Caco-2 (cell line): Measurements from ENCODE around the gene CFAP298. TPM values are rescaled to one million over a fixed set of nuclear protein-coding genes. Genes with fewer than 3 reads are reported as not detected.

Experiments used
- BruUV-seq: library from RNA; stranded (reverse); fragments of 400-500 nt; replicated peaks from 2 replicates; lab custom pipeline; 2021; lab: Mats Ljungman, UMichigan
- CTCF ChIA-PET: fragments of 300-600 bp; sonication (Branson Sonifier 250); formaldehyde crosslinking; loops from one replicate; lab custom pipeline; 2022; ENCODE audit warnings: antibody characterized with exemption; lab: Charles Lee
- POLR2A ChIA-PET: fragments of 300-600 bp; sonication (Branson Sonifier 250); formaldehyde crosslinking; loops from one replicate; lab custom pipeline; 2022; ENCODE audit warnings: antibody characterized with exemption; lab: Charles Lee
- DNase-seq, 2 experiments: peaks; one replicate each; pipeline versions ENCODE4 v3.0.0 to v3.0.0-alpha.2; 2020 to 2022
- H3K27me3 ChIP-seq: replicated peaks from 2 replicates; pipeline ENCODE4 v1.6.0; 2011; ENCODE audit warnings: low read length; ENCODE audit not compliant: control insufficient read depth, insufficient read depth
- H3K36me3 ChIP-seq: 2 replicates; pipeline ENCODE4 v1.5.1; 2011; ENCODE audit warnings: low read length; ENCODE audit not compliant: control insufficient read depth, insufficient read depth
- H3K4me1 ChIP-seq: fragments of 250-450 bp; sonication (Bioruptor Pico); 2 replicates; pipeline ENCODE4 v1.5.1; 2020; ENCODE audit warnings: mild to moderate bottlenecking
- H3K4me3 ChIP-seq: 2 replicates; pipeline ENCODE4 v1.5.1; 2011; ENCODE audit warnings: low read depth, mild to moderate bottlenecking, control low read depth, low read length
- H3K9me3 ChIP-seq: fragments of 250-450 bp; sonication (Bioruptor Pico); 2 replicates; pipeline ENCODE4 v1.5.1; 2020; ENCODE audit warnings: mild to moderate bottlenecking, moderate library complexity
- H3K27ac Mint-ChIP-seq: one replicate; pipeline ENCODE4 v1.8.0; 2022; ENCODE audit warnings: mixed read lengths; ENCODE audit not compliant: unreplicated experiment
- H3K27me3 Mint-ChIP-seq: one replicate; pipeline ENCODE4 v1.8.0; 2022; ENCODE audit warnings: mixed read lengths; ENCODE audit not compliant: insufficient read depth, unreplicated experiment
- H3K36me3 Mint-ChIP-seq: one replicate; pipeline ENCODE4 v1.8.0; 2022; ENCODE audit warnings: mild to moderate bottlenecking, mixed read lengths; ENCODE audit not compliant: insufficient read depth, unreplicated experiment
- H3K4me1 Mint-ChIP-seq: one replicate; pipeline ENCODE4 v1.8.0; 2022; ENCODE audit warnings: low read depth, mixed read lengths; ENCODE audit not compliant: unreplicated experiment
- H3K4me3 Mint-ChIP-seq: one replicate; pipeline ENCODE4 v1.8.0; 2022; ENCODE audit warnings: mild to moderate bottlenecking, moderate library complexity, mixed read lengths; ENCODE audit not compliant: unreplicated experiment
- H3K9me3 Mint-ChIP-seq: one replicate; pipeline ENCODE4 v1.8.0; 2022; ENCODE audit warnings: mixed read lengths; ENCODE audit not compliant: unreplicated experiment
- CTCF ChIP-seq, 2 experiments: fragments of 200-600 bp in 1 of 2; IDR thresholded peaks; 1 replicate in 1 of 2; 2 replicates in 1 of 2; pipeline versions ENCODE4 v1.5.1 to v1.8.0; 2011 to 2022; ENCODE audit warnings: antibody characterized with exemption in 1 of 2, control low read depth in 1 of 2, inconsistent platforms in 1 of 2, low read depth in 1 of 2, low read length in 1 of 2, mild to moderate bottlenecking in 1 of 2, moderate library complexity in 1 of 2; ENCODE audit not compliant: insufficient read depth in 1 of 2, severe bottlenecking in 1 of 2, unreplicated experiment in 1 of 2
- intact Hi-C: fragments of 100-400 bp; cut with micrococcal nuclease; formaldehyde crosslinking; loops from one replicate; pipeline ENCODE4 v1.10.0; 2022; ENCODE audit not compliant: unreplicated experiment
- total RNA-seq: library from RNA; stranded (reverse); gene quantifications from 2 replicates; pipeline ENCODE4 v1.2.3, GENCODE V29; 2022

Gene CFAP298
- total RNA-seq, 1 experiment from 2014 or later: 54.5 TPM

GRCh38 chr21:32587651-32588050 lies 24.5 kb downstream of the CFAP298 start:
- intact Hi-C loops: no loop called here
- POLR2A ChIA-PET: no interaction called here
- no peaks in the 10 kb centered on the region for H3K27me3 Mint-ChIP-seq
- TF ChIP-seq CTCF (IDR thresholded peaks at IDR 0.05; ENCODE audit: insufficient read depth in 1 of 2, low read depth in 1 of 2, low read length in 1 of 2, severe bottlenecking in 1 of 2, unreplicated experiment in 1 of 2): no peak
- peaks cover 1% of the 10 kb centered on the region for H3K4me1 Mint-ChIP-seq
- no TSS peak for BruUV-seq
- Histone ChIP-seq H3K4me3 (no peak overlapping the region), H3K27me3 (no peaks in the 10 kb centered on the region), H3K4me1 (peaks cover 24% of the 10 kb centered on the region), H3K36me3 (no peaks in the 10 kb centered on the region), H3K9me3 (no peaks in the 10 kb centered on the region)
- H3K27ac Mint-ChIP-seq: no peak overlapping the region
- no peak for DNase-seq
- CTCF ChIA-PET: interaction anchor here (1.0 kb wide), 2 partner anchors 13 to 18 kb away, joined by 3 to 7 read pairs; no protein-coding TSS in a partner anchor
- no peaks in the 10 kb centered on the region for H3K9me3 Mint-ChIP-seq
- no peak overlapping the region for H3K4me3 Mint-ChIP-seq
- H3K36me3 Mint-ChIP-seq: no peaks in the 10 kb centered on the region

- H3K9me3 ChIP-seq: no peaks in the 10 kb centered on the region
- TF ChIP-seq CTCF (IDR thresholded peaks at IDR 0.05; ENCODE audit: insufficient read depth in 1 of 2, low read depth in 1 of 2, low read length in 1 of 2, severe bottlenecking in 1 of 2, unreplicated experiment in 1 of 2): no peak
- no peaks in the 10 kb centered on the region for H3K4me1 Mint-ChIP-seq
- ChIA-PET CTCF (interaction anchor here (1.0 kb wide), 2 partner anchors 14 to 18 kb away, joined by 3 to 7 read pairs; no protein-coding TSS in a partner anchor), POLR2A (no interaction called here)
- BruUV-seq: no TSS peak
- intact Hi-C loops: no loop called here
- H3K36me3 ChIP-seq: no peaks in the 10 kb centered on the region
- H3K4me1 ChIP-seq: peaks cover 18% of the 10 kb centered on the region
- no peak overlapping the region for H3K4me3 Mint-ChIP-seq
- H3K27me3 ChIP-seq: no peaks in the 10 kb centered on the region
- H3K27ac Mint-ChIP-seq: no peak overlapping the region
- H3K9me3 Mint-ChIP-seq: no peaks in the 10 kb centered on the region
- H3K4me3 ChIP-seq: no peak overlapping the region
- H3K36me3 Mint-ChIP-seq: no peaks in the 10 kb centered on the region
- DNase-seq: peak; percentile 29 to 58
- H3K27me3 Mint-ChIP-seq: no peaks in the 10 kb centered on the region
These were observed 25.1 kb downstream of the CFAP298 start for GRCh38 chr21:32587120-32587519.

GRCh38 chr21:32585970-32586369 lies 26.2 kb downstream of the CFAP298 start:
- ChIA-PET CTCF (interaction anchor here (0.6 kb wide), 1 partner anchor 1249 kb away, joined by 3 read pairs; no protein-coding TSS in a partner anchor), POLR2A (no interaction called here)
- Mint-ChIP-seq H3K27me3 (no peaks in the 10 kb centered on the region), H3K4me3 (no peak overlapping the region), H3K9me3 (no peaks in the 10 kb centered on the region), H3K4me1 (no peaks in the 10 kb centered on the region), H3K27ac (no peak overlapping the region), H3K36me3 (no peaks in the 10 kb centered on the region)
- no peaks in the 10 kb centered on the region for H3K9me3 ChIP-seq
- intact Hi-C loops: no loop called here
- no peak overlapping the region for H3K4me3 ChIP-seq
- H3K27me3 ChIP-seq: no peaks in the 10 kb centered on the region
- H3K36me3 ChIP-seq: no peaks in the 10 kb centered on the region
- no TSS peak for BruUV-seq
- DNase-seq: no peak
- no peak for TF ChIP-seq CTCF (IDR thresholded peaks at IDR 0.05; ENCODE audit: insufficient read depth in 1 of 2, low read depth in 1 of 2, low read length in 1 of 2, severe bottlenecking in 1 of 2, unreplicated experiment in 1 of 2)
- H3K4me1 ChIP-seq: peaks cover 14% of the 10 kb centered on the region
